ENCODE data around the gene ACTG1.

ACTG1 gene

GRCh38 chr17:81545160-81545949 lies 32.8 kb upstream of the ACTG1 start:
- Histone ChIP-seq H3K36me3 (ENCODE audit: control insufficient read depth, insufficient read depth, low read length) (no peaks in the 10 kb centered on the region), H3K4me1 (no peaks in the 10 kb centered on the region), H3K9me3 (ENCODE audit: control insufficient read depth, low read length) (no peaks in the 10 kb centered on the region), H2AFZ (no peak overlapping the region), H3K9ac (no peak overlapping the region), H3K79me2 (no peaks in the 10 kb centered on the region), H3K27me3 (ENCODE audit: control insufficient read depth, insufficient read depth, low read length) (no peaks in the 10 kb centered on the region), H3K4me3 (ENCODE audit: low read depth, low read length) (no peak overlapping the region), H3K27ac (no peak overlapping the region), H3K4me2 (ENCODE audit: low read length) (no peak overlapping the region)
- no peak for TF ChIP-seq CTCF (IDR thresholded peaks at IDR 0.05)

DNA sequence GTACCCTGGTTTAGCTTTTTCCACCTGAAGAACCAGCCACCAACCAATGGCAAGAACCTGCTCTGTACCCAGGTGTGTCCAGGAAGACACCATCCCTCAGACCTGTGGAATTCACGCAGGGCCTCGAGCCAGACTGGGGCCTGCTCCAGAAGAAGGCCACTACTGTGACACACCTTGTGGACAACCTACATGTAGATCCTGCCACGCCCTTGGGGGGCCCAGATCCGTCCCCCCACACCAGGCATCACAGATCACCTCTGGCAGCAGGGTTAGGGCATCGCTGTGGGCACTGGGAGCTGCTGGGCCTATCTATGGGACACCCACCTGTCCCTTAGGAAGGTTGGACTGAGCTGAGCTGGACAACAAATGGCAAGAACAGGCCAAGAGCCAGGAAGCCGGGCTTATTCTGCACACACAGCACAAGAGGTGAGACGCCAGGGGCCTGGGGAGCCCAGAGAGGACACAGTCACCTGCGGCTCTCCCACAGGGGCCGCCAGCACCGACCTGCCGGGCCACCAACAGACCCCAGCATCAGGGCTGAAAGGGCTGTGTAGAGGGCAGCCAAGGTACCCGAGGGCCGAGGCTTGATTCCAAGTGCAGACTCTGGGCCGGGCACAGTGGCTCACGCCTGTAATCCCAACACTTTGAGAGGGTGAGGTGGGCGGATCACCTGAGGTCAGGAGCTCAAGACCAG lies 31.8 kb upstream of the ACTG1 start:
- Histone ChIP-seq H3K4me2 (ENCODE audit: low read length) (no peak overlapping the region), H3K9me3 (ENCODE audit: control insufficient read depth, low read length) (no peaks in the 10 kb centered on the region), H3K36me3 (ENCODE audit: control insufficient read depth, insufficient read depth, low read length) (no peaks in the 10 kb centered on the region), H3K79me2 (no peaks in the 10 kb centered on the region), H2AFZ (no peak overlapping the region), H3K4me1 (no peaks in the 10 kb centered on the region), H3K9ac (no peak overlapping the region), H3K27me3 (ENCODE audit: control insufficient read depth, insufficient read depth, low read length) (no peaks in the 10 kb centered on the region), H3K4me3 (ENCODE audit: low read depth, low read length) (no peak overlapping the region), H3K27ac (no peak overlapping the region)
- TF ChIP-seq CTCF (IDR thresholded peaks at IDR 0.05), result no peak

DNA sequence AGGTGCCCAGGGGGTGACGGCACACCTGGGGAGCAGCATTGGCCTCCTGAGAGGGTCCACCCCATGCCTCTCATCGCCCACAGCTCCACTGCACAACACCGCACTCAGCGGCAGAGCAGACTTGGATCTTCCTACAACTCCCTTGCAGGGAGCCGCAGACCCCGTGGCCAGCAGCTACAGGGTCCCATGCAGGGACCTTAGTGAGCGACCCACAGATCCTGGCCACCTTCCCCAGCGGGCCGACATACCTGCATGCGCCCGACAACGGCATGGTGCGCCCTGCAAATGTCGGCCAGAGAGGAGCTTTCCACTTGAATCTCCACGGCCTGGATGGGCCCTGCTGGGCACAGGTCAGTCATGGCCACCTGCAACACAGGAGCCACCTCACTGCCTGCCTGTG lies 31.2 kb upstream of the ACTG1 start:
- no peaks in the 10 kb centered on the region for H3K36me3 ChIP-seq (ENCODE audit: control insufficient read depth, insufficient read depth, low read length)
- TF ChIP-seq CTCF (IDR thresholded peaks at IDR 0.05), result no peak

DNA sequence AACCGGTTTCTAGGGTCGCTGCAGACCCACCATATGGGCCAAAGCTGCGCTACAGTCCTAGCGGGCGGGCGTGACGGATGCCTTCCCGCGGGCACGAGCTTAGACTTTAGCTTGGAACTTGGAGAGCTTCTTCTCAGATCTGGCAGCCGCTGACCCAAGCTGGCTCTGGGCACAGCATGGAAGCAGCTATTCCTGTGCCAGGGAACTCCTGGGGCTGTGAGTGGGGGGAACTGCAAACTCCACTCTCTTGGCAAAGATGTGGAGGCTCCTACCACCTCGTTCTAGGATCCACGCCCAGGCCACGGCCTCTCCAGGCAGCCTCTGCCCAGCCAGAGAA lies 30.7 kb upstream of the ACTG1 start:
- Histone ChIP-seq H3K27ac (no peak overlapping the region), H3K36me3 (ENCODE audit: control insufficient read depth, insufficient read depth, low read length) (no peaks in the 10 kb centered on the region), H3K4me2 (ENCODE audit: low read length) (no peak overlapping the region), H3K9me3 (ENCODE audit: control insufficient read depth, low read length) (no peaks in the 10 kb centered on the region), H3K4me3 (ENCODE audit: low read depth, low read length) (no peak overlapping the region), H3K9ac (no peak overlapping the region), H2AFZ (no peak overlapping the region), H3K4me1 (no peaks in the 10 kb centered on the region), H3K27me3 (ENCODE audit: control insufficient read depth, insufficient read depth, low read length) (no peaks in the 10 kb centered on the region), H3K79me2 (no peaks in the 10 kb centered on the region)
- TF ChIP-seq CTCF (IDR thresholded peaks at IDR 0.05), result no peak

More for the DNA sequence above, 31.2 kb upstream of the ACTG1 start:
- no peak overlapping the region for H2AFZ ChIP-seq
- no peaks in the 10 kb centered on the region for H3K79me2 ChIP-seq
- H3K4me1 ChIP-seq, result no peaks in the 10 kb centered on the region
- no peak overlapping the region for H3K4me2 ChIP-seq (ENCODE audit: low read length)
- H3K4me3 ChIP-seq (ENCODE audit: low read depth, low read length), result no peak overlapping the region
- no peaks in the 10 kb centered on the region for H3K27me3 ChIP-seq (ENCODE audit: control insufficient read depth, insufficient read depth, low read length)
- H3K9me3 ChIP-seq (ENCODE audit: control insufficient read depth, low read length), result no peaks in the 10 kb centered on the region
- no peak overlapping the region for H3K27ac ChIP-seq
- H3K9ac ChIP-seq, result no peak overlapping the region
